IPS-18a (cell line): ENCODE results near the gene NDST3.

Source experiments
- H3K27ac ChIP-seq: one replicate; pipeline ENCODE4 v1.5.1; 2013; ENCODE audit warnings: low read length
- H3K27me3 ChIP-seq: one replicate; pipeline ENCODE4 v1.6.1; 2013; ENCODE audit warnings: mild to moderate bottlenecking, low read length; ENCODE audit not compliant: control insufficient read depth, insufficient read depth
- H3K36me3 ChIP-seq: one replicate; pipeline ENCODE4 v1.6.1; 2013; ENCODE audit warnings: low read depth, low read length; ENCODE audit not compliant: control insufficient read depth
- H3K4me1 ChIP-seq: one replicate; pipeline ENCODE4 v1.6.1; 2013; ENCODE audit warnings: low read depth, low read length; ENCODE audit not compliant: control insufficient read depth
- H3K4me3 ChIP-seq: one replicate; pipeline ENCODE4 v1.5.1; 2013; ENCODE audit warnings: low read length
- H3K9ac ChIP-seq: one replicate; pipeline ENCODE4 v1.6.1; 2013; ENCODE audit warnings: mild to moderate bottlenecking, low read length, moderate library complexity
- H3K9me3 ChIP-seq: one replicate; pipeline ENCODE4 v1.6.1; 2013; ENCODE audit warnings: low read depth, low read length; ENCODE audit not compliant: control insufficient read depth

NDST3 gene

DNA sequence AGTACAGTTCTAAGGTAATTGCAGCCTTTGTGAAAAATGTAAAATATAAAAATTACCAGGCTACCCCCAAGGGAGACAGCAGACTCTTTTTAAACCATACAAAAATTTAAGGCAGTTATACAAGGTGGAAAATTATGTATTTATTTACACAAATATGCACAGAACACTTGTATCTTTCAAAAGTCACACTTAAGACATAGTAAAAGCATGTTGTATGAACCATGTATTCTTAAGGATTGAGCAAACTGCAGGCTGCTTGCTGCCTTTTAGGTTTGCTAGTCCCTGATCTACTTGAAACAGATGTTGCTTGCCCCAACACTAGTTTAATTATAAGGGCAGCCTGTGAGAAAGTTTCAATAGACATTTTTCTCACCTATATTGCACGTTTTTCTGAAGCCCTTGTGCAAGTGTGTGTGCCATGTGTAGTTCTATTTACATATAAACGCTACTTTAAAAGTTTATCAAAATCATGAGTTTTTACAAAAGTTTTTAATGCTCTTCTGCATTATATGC lies 245.7 kb downstream of the NDST3 start:
- H3K27me3 ChIP-seq, result no peaks in the 10 kb centered on the region
- H3K36me3 ChIP-seq, result peaks cover 25% of the 10 kb centered on the region
- peak overlapping the region; percentile 14 for H3K27ac ChIP-seq
- no peaks in the 10 kb centered on the region for H3K9me3 ChIP-seq
- H3K4me1 ChIP-seq, result peaks cover 13% of the 10 kb centered on the region
- peak overlapping the region; percentile 91 for H3K9ac ChIP-seq
- peak overlapping the region; percentile 74 for H3K4me3 ChIP-seq

DNA sequence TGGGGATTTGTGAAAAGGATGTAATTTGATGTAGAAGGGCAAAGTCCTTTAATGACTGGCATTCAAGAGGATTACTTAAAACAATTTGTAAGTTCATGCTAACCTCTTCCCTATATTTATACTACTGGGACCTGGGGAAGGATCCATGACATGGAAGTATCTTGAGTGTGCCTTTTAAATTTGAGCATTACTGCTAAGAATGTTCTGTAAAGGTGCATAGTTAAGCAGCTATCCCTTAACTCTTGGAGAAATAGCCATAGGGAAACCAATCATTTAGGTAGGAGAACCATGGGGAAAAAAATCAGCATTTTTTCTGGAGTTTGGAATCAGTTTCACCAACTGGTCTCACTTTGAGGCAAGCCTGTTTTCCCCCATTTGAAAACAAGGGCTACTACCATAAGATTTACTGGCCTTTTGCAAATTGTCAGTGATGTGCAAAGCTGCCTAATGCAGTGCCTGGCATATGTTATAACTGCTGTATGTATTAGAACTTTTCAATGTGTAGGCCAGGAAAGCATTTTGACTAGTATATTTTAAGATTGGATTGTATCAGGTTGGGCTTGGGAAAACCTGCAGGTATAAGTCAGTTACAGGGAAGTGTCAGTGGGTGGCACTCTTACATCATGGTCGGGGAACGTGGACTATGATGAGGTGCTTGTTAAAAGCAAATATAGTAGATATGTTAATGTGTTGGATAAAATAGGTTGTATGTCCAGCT lies 246.4 kb downstream of the NDST3 start:
- no peaks in the 10 kb centered on the region for H3K27me3 ChIP-seq
- peaks cover 13% of the 10 kb centered on the region for H3K4me1 ChIP-seq
- peak overlapping the region; percentile 91 for H3K9ac ChIP-seq
- H3K27ac ChIP-seq, result peak overlapping the region; percentile 56
- peak overlapping the region; percentile 74 for H3K4me3 ChIP-seq
- peaks cover 25% of the 10 kb centered on the region for H3K36me3 ChIP-seq
- H3K9me3 ChIP-seq, result no peaks in the 10 kb centered on the region

DNA sequence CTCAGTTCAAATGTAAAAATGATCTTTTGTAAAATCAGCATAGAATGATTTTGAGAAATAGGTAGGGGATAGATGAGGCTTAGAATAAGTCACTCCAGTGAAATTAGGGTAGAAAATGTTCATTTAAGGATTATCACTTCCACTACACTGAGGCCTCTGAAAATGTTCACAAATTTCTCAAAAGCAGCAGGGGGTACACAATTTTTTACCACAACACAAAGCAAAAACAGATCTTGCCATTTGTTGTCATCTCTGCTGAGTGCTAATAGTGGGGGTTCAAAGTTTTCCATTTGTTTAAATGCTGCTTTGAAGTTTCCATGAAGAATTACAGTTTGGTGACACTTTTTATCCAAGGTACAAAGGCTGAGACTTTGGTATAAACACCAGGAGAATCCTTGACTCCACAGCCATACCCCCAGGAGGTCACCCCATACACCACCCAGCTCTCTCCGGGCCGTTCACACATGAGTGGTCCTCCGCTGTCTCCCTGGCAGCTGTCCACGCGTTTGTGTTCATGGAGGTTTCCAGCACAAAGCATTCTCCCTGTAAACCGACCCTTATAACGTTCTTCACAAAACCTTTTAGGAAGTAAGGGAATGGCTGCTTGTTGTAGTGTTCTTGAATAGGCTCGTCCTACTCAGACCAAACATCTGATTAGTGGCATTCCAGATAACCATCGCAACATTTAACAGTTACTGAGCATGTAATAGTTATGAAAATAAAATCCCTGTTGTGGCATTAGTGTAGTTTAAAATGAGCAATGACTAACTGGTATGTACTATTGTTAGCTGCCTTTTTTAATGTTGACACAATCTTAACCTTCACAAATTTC lies 247.5 kb downstream of the NDST3 start:
- H3K36me3 ChIP-seq, result peaks cover 25% of the 10 kb centered on the region
- H3K9ac ChIP-seq, result peak overlapping the region; percentile 91
- H3K27ac ChIP-seq, result peak overlapping the region; percentile 56

DNA sequence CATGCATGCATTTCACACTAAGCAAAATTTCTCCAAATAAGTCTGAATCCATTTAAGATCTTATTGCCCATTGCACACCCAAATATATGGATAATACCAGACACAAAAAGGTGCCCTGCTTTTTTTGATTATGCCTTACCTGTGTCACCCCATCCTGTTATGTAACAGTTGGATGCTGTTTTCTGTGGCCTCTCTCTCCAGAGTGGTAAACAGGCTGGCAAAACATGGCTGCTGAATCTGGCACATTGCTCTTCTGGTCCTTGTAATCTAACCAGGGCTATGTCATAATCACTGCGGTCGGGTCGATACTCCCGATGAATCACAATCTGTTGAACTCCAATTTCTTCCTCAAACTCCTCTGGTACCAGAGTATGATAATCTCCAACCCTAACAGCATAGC lies 248.4 kb downstream of the NDST3 start:
- Histone ChIP-seq H3K9ac (no peak overlapping the region), H3K4me3 (no peak overlapping the region), H3K4me1 (peaks cover 13% of the 10 kb centered on the region), H3K27ac (no peak overlapping the region), H3K27me3 (no peaks in the 10 kb centered on the region), H3K36me3 (peaks cover 25% of the 10 kb centered on the region), H3K9me3 (no peaks in the 10 kb centered on the region)

More for the DNA sequence above, 247.5 kb downstream of the NDST3 start:
- H3K27me3 ChIP-seq, result no peaks in the 10 kb centered on the region
- H3K9me3 ChIP-seq, result no peaks in the 10 kb centered on the region
- H3K4me3 ChIP-seq, result no peak overlapping the region
- H3K4me1 ChIP-seq, result peaks cover 13% of the 10 kb centered on the region

DNA sequence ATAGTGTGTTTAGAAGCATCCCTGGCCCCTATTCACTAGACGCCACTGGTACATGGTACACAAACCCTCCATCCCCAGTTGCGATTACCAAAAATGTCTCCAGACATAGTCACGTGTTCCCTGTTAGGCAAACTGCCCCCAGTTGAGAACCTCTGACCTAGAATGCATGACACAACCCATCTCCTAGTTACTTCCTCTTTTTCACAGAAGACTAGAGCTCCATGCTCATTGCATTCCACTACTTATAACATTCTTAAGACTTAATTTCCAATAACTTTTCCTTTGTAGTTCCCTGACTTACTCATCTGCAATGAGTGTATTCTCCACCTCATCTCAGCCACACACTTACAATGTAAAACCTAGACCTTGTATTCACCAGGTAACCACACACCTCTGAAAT lies 249.9 kb downstream of the NDST3 start:
- no peak overlapping the region for H3K9ac ChIP-seq
- peaks cover 13% of the 10 kb centered on the region for H3K4me1 ChIP-seq
- no peaks in the 10 kb centered on the region for H3K9me3 ChIP-seq
- H3K4me3 ChIP-seq, result no peak overlapping the region
- peaks cover 25% of the 10 kb centered on the region for H3K36me3 ChIP-seq
- H3K27ac ChIP-seq, result no peak overlapping the region
- H3K27me3 ChIP-seq, result no peaks in the 10 kb centered on the region

DNA sequence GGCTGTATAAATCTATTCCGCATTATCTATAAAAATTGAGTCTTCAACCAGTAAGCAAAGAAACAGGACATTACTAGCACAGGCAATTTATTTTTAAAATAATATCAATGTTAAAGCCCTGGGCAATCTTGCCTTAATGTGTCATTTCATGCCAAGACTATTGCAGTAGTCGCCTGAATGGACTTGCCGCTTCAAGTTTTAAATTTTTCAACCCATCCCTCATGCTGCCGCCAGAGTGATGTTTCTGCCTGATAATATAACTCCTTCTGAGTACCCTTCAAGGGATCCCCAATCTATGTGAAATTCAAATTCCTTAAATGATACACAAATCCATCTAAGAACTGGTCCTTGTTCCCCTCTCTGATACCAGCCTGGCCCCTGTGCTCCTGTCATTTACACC lies 251.6 kb downstream of the NDST3 start:
- peaks cover under 1% of the 10 kb centered on the region for H3K4me1 ChIP-seq
- H3K27ac ChIP-seq, result no peak overlapping the region
- peaks cover 8% of the 10 kb centered on the region for H3K36me3 ChIP-seq

DNA sequence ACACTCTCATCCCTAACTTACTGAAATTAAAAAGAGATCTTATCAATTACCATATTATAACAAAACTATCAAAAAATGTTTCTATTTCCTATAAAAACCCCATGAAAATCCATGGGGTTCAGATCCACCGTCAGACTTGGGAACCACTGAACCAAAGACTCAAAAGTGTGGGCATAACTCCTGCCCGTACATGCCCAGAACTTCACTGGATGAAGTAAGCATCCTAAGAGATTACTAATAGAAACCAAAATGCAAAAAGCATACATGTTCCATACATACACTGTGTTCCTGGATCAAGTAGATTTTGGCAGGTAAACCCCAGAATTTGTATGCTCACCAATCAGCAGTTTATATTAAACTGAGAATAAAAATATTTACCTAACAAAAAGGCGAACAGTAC lies 252.4 kb downstream of the NDST3 start:
- Histone ChIP-seq H3K36me3 (peaks cover under 1% of the 10 kb centered on the region), H3K27ac (no peak overlapping the region), H3K27me3 (no peaks in the 10 kb centered on the region), H3K9me3 (no peaks in the 10 kb centered on the region), H3K4me1 (no peaks in the 10 kb centered on the region), H3K9ac (no peak overlapping the region), H3K4me3 (no peak overlapping the region)

More for the DNA sequence above, 251.6 kb downstream of the NDST3 start:
- H3K27me3 ChIP-seq, result no peaks in the 10 kb centered on the region
- H3K9ac ChIP-seq, result no peak overlapping the region
- H3K4me3 ChIP-seq, result no peak overlapping the region
- H3K9me3 ChIP-seq, result no peaks in the 10 kb centered on the region

DNA sequence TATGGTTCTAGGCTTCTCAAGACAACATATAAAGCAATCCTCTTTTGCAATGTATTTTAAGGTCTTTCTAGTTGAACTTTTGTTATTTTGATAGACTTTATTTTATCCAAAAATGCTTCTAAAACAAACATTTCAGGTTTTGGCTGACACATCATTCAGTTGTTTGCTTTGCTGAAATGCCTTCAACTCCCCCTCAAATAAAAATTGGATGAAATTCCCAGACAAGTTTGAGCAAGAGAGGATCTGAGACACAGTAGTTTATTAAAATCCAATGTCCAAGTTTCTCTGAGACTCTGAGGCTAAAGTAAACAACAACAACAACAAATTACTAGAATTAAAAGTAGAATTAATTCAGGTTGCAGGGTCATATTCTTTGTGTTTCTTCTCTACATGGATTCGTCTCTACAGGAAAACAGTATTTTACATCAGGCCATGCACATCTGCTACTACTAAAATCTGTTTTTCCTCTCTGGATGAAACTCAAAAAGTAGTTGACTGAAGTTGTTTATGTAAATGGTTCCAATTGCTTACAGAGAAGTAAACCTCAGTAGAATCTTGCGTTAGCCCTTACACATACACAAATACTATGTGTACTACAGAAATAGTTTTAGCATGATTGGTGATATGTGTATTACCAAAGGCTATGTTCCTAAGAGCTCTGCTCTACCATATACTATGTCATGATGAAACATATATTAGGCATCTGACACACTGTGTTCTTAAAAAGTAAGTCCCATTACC lies 253.6 kb downstream of the NDST3 start:
- no peaks in the 10 kb centered on the region for H3K4me1 ChIP-seq
- H3K27me3 ChIP-seq, result no peaks in the 10 kb centered on the region
- no peak overlapping the region for H3K9ac ChIP-seq
- no peak overlapping the region for H3K4me3 ChIP-seq
- no peaks in the 10 kb centered on the region for H3K9me3 ChIP-seq
- no peaks in the 10 kb centered on the region for H3K36me3 ChIP-seq
- no peak overlapping the region for H3K27ac ChIP-seq

DNA sequence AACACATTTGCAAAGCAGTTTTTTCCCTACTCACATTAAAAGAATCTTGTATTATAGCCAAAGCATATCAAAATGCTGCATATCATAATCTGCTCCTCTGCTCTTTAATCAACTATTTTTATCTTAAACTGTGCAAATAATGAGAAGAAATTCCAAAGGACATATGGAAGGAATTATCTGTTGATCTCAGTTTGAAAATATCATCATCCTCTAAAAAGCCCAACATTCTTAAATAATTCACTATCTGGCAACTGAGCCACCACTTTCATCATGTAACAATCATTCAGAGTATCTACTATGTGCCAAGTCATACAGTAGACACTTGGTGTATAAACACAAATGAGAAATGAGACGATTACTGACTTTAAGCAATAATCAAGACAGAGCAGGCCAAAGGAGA lies 255.5 kb downstream of the NDST3 start:
- H3K27ac ChIP-seq, result no peak overlapping the region

DNA sequence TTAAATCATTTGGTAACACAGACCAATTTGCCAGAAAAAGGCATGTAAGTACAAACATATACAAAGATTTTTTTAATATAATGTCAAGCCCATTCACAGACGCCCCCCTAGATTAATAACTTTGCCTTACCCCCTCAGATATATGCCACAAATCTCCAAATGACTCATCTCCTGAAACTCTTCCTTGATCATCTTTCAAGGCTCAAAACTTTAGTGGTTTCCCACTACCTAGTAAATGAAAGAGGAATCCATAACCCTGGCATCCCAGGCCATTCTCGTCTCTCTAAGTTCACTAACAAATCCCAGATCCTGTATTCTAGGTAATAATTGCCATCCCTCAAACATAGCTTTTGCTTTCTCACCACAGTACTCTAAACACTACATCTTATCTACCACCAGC lies 256.7 kb downstream of the NDST3 start:
- no peak overlapping the region for H3K27ac ChIP-seq
- H3K4me3 ChIP-seq, result no peak overlapping the region
- H3K27me3 ChIP-seq, result no peaks in the 10 kb centered on the region
- H3K4me1 ChIP-seq, result no peaks in the 10 kb centered on the region
- no peaks in the 10 kb centered on the region for H3K36me3 ChIP-seq
- H3K9ac ChIP-seq, result no peak overlapping the region
- H3K9me3 ChIP-seq, result no peaks in the 10 kb centered on the region

More for the DNA sequence above, 255.5 kb downstream of the NDST3 start:
- Histone ChIP-seq H3K9ac (no peak overlapping the region), H3K4me3 (no peak overlapping the region), H3K4me1 (no peaks in the 10 kb centered on the region), H3K27me3 (no peaks in the 10 kb centered on the region), H3K36me3 (no peaks in the 10 kb centered on the region), H3K9me3 (no peaks in the 10 kb centered on the region)

DNA sequence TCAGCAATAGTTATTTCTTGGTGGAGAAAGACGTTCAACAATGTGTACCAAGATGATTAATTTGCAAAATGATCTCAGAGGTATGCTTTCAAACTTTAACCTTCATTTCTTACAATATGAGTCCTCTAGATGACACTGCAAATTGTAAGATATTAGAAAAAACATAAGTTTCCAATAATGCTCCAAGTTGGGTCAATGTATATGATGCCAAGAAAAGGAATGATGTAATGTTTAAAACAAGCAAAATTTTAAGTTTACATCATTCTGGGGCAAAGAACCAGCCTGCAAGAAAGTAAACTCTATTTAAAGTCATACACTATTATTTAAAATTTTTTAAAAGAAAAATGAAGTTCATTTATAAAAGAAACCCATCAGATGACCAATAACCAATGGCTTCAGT lies 262.4 kb downstream of the NDST3 start:
- Histone ChIP-seq H3K27ac (no peak overlapping the region), H3K9ac (no peak overlapping the region), H3K36me3 (no peaks in the 10 kb centered on the region), H3K9me3 (no peaks in the 10 kb centered on the region), H3K4me1 (no peaks in the 10 kb centered on the region), H3K4me3 (no peak overlapping the region), H3K27me3 (no peaks in the 10 kb centered on the region)
